ENCODE data around the gene CHRFAM7A. TPM values are rescaled to one million over a fixed set of nuclear protein-coding genes. Genes with fewer than 3 reads are reported as not detected.
"Not testable (repeated sequence)": the region's sequence is repeated elsewhere in the genome, so short reads cannot be mapped to it uniquely, and the experiment has no call there.

The CHRFAM7A gene
- total RNA-seq (0.26 and 0.66 TPM in 2 replicates), polyA plus RNA-seq (0.29 and 1.6 TPM in 2 replicates), polyA minus RNA-seq (ENCODE audit: low replicate concordance) (0.67 TPM in 1 of 2 replicates, not detected in the other)
- polyA plus RNA-seq (2012), result 1.5 TPM in 1 of 2 replicates, not detected in the other

- H3K4me2 ChIP-seq (ENCODE audit: extremely low read depth, insufficient read depth, low read length); H3K4me1 ChIP-seq (ENCODE audit: control insufficient read depth, extremely low read depth, insufficient read depth, low read length); H3K36me3 ChIP-seq (ENCODE audit: control insufficient read depth, insufficient read depth, low read length); H4K20me1 ChIP-seq (ENCODE audit: control insufficient read depth, extremely low read depth, insufficient read depth, low read length); H3K9me3 ChIP-seq (ENCODE audit: control insufficient read depth, insufficient read depth, low read depth, low read length); H3K4me3 ChIP-seq (replicated peaks in 1 of 4; ENCODE audit: control extremely low read depth in 1 of 4, insufficient read depth in 1 of 4, low read depth in 3 of 4, low read length in 4 of 4); H3K9ac ChIP-seq (ENCODE audit: insufficient read depth, low read length); H3K27me3 ChIP-seq (ENCODE audit: control insufficient read depth, insufficient read depth, low read length); H2AFZ ChIP-seq (ENCODE audit: low read length); H3K27ac ChIP-seq (ENCODE audit: insufficient read depth, low read length); DNase-seq (ENCODE audit: low read depth in 2 of 2); H3K79me2 ChIP-seq (ENCODE audit: control insufficient read depth, insufficient read depth, low read length): not testable (repeated sequence)
Observed at GRCh38 chr15:30392766-30393663, at the start of gene CHRFAM7A. CHRFAM7A (minus strand) TSS chr15:30393540; CDS start chr15:30383351, 10,189 bp downstream.

GRCh38 chr15:30438348-30438747, 45.0 kb upstream of the CHRFAM7A start:
- not testable (repeated sequence) for H3K4me2 ChIP-seq (ENCODE audit: extremely low read depth, insufficient read depth, low read length); H3K27ac ChIP-seq (ENCODE audit: insufficient read depth, low read length)

GRCh38 chr15:30435878-30436277, 42.5 kb upstream of the CHRFAM7A start:
- not testable (repeated sequence) for H3K79me2 ChIP-seq (ENCODE audit: control insufficient read depth, insufficient read depth, low read length); H3K4me3 ChIP-seq (replicated peaks in 1 of 4; ENCODE audit: control extremely low read depth in 1 of 4, insufficient read depth in 1 of 4, low read depth in 3 of 4, low read length in 4 of 4); H3K9ac ChIP-seq (ENCODE audit: insufficient read depth, low read length); H2AFZ ChIP-seq (ENCODE audit: low read length); H3K4me2 ChIP-seq (ENCODE audit: extremely low read depth, insufficient read depth, low read length); H3K27ac ChIP-seq (ENCODE audit: insufficient read depth, low read length); H3K27me3 ChIP-seq (ENCODE audit: control insufficient read depth, insufficient read depth, low read length); H3K9me3 ChIP-seq (ENCODE audit: control insufficient read depth, insufficient read depth, low read depth, low read length); H4K20me1 ChIP-seq (ENCODE audit: control insufficient read depth, extremely low read depth, insufficient read depth, low read length); H3K36me3 ChIP-seq (ENCODE audit: control insufficient read depth, insufficient read depth, low read length); H3K4me1 ChIP-seq (ENCODE audit: control insufficient read depth, extremely low read depth, insufficient read depth, low read length); DNase-seq (ENCODE audit: low read depth in 2 of 2)

More at GRCh38 chr15:30438348-30438747, 45.0 kb upstream of the CHRFAM7A start:
- H3K36me3 ChIP-seq (ENCODE audit: control insufficient read depth, insufficient read depth, low read length); H3K79me2 ChIP-seq (ENCODE audit: control insufficient read depth, insufficient read depth, low read length); H2AFZ ChIP-seq (ENCODE audit: low read length); H3K9ac ChIP-seq (ENCODE audit: insufficient read depth, low read length); H3K4me1 ChIP-seq (ENCODE audit: control insufficient read depth, extremely low read depth, insufficient read depth, low read length); H3K4me3 ChIP-seq (replicated peaks in 1 of 4; ENCODE audit: control extremely low read depth in 1 of 4, insufficient read depth in 1 of 4, low read depth in 3 of 4, low read length in 4 of 4); H3K9me3 ChIP-seq (ENCODE audit: control insufficient read depth, insufficient read depth, low read depth, low read length); DNase-seq (ENCODE audit: low read depth in 2 of 2); H3K27me3 ChIP-seq (ENCODE audit: control insufficient read depth, insufficient read depth, low read length); H4K20me1 ChIP-seq (ENCODE audit: control insufficient read depth, extremely low read depth, insufficient read depth, low read length): not testable (repeated sequence)

GRCh38 chr15:30420723-30421122, 27.4 kb upstream of the CHRFAM7A start:
- not testable (repeated sequence) for H3K4me2 ChIP-seq (ENCODE audit: extremely low read depth, insufficient read depth, low read length); H3K36me3 ChIP-seq (ENCODE audit: control insufficient read depth, insufficient read depth, low read length); H3K4me3 ChIP-seq (replicated peaks in 1 of 4; ENCODE audit: control extremely low read depth in 1 of 4, insufficient read depth in 1 of 4, low read depth in 3 of 4, low read length in 4 of 4); H3K27me3 ChIP-seq (ENCODE audit: control insufficient read depth, insufficient read depth, low read length); H3K9ac ChIP-seq (ENCODE audit: insufficient read depth, low read length); H4K20me1 ChIP-seq (ENCODE audit: control insufficient read depth, extremely low read depth, insufficient read depth, low read length); H3K4me1 ChIP-seq (ENCODE audit: control insufficient read depth, extremely low read depth, insufficient read depth, low read length); H3K79me2 ChIP-seq (ENCODE audit: control insufficient read depth, insufficient read depth, low read length); H3K9me3 ChIP-seq (ENCODE audit: control insufficient read depth, insufficient read depth, low read depth, low read length); H3K27ac ChIP-seq (ENCODE audit: insufficient read depth, low read length); H2AFZ ChIP-seq (ENCODE audit: low read length); DNase-seq (ENCODE audit: low read depth in 2 of 2)

- not testable (repeated sequence) for H3K9me3 ChIP-seq (ENCODE audit: control insufficient read depth, insufficient read depth, low read depth, low read length); H3K27me3 ChIP-seq (ENCODE audit: control insufficient read depth, insufficient read depth, low read length); H3K9ac ChIP-seq (ENCODE audit: insufficient read depth, low read length); DNase-seq (ENCODE audit: low read depth in 2 of 2); H3K36me3 ChIP-seq (ENCODE audit: control insufficient read depth, insufficient read depth, low read length); H2AFZ ChIP-seq (ENCODE audit: low read length); H3K4me1 ChIP-seq (ENCODE audit: control insufficient read depth, extremely low read depth, insufficient read depth, low read length); H3K27ac ChIP-seq (ENCODE audit: insufficient read depth, low read length); H3K4me2 ChIP-seq (ENCODE audit: extremely low read depth, insufficient read depth, low read length); H4K20me1 ChIP-seq (ENCODE audit: control insufficient read depth, extremely low read depth, insufficient read depth, low read length); H3K4me3 ChIP-seq (replicated peaks in 1 of 4; ENCODE audit: control extremely low read depth in 1 of 4, insufficient read depth in 1 of 4, low read depth in 3 of 4, low read length in 4 of 4); H3K79me2 ChIP-seq (ENCODE audit: control insufficient read depth, insufficient read depth, low read length)
Observed at GRCh38 chr15:30414160-30414559, 20.8 kb upstream of the CHRFAM7A start, which contains the start of gene GOLGA8R. GOLGA8R (minus strand) TSS chr15:30414260; CDS start chr15:30414162, 98 bp downstream.

GRCh38 chr15:30407636-30408035, 14.3 kb upstream of the CHRFAM7A start:
- not testable (repeated sequence) for DNase-seq (ENCODE audit: low read depth in 2 of 2); H3K27me3 ChIP-seq (ENCODE audit: control insufficient read depth, insufficient read depth, low read length); H3K4me2 ChIP-seq (ENCODE audit: extremely low read depth, insufficient read depth, low read length); H3K4me1 ChIP-seq (ENCODE audit: control insufficient read depth, extremely low read depth, insufficient read depth, low read length); H3K9me3 ChIP-seq (ENCODE audit: control insufficient read depth, insufficient read depth, low read depth, low read length); H3K27ac ChIP-seq (ENCODE audit: insufficient read depth, low read length); H3K79me2 ChIP-seq (ENCODE audit: control insufficient read depth, insufficient read depth, low read length); H3K4me3 ChIP-seq (replicated peaks in 1 of 4; ENCODE audit: control extremely low read depth in 1 of 4, insufficient read depth in 1 of 4, low read depth in 3 of 4, low read length in 4 of 4); H2AFZ ChIP-seq (ENCODE audit: low read length); H3K9ac ChIP-seq (ENCODE audit: insufficient read depth, low read length); H3K36me3 ChIP-seq (ENCODE audit: control insufficient read depth, insufficient read depth, low read length); H4K20me1 ChIP-seq (ENCODE audit: control insufficient read depth, extremely low read depth, insufficient read depth, low read length)
